NT2/D1 (cell line): ENCODE measurements around the gene MAST4.

Source experiments
- SUZ12 ChIP-seq: IDR thresholded peaks from 2 replicates; pipeline ENCODE4 v1.6.1; 2011; ENCODE audit not compliant: insufficient read length, insufficient read depth; ENCODE audit errors: extremely low read depth
- YY1 ChIP-seq: IDR thresholded peaks from 2 replicates; pipeline ENCODE4 v1.6.1; 2011; ENCODE audit not compliant: insufficient read length, insufficient read depth
- ZNF274 ChIP-seq: IDR thresholded peaks from 2 replicates; pipeline ENCODE4 v1.6.1; 2011; ENCODE audit warnings: mild to moderate bottlenecking, low read depth, low read length

GRCh38 chr5:66987540-66987939, 391.3 kb downstream of the MAST4 start:
- TF ChIP-seq YY1 (no peak), SUZ12 (no peak), ZNF274 (no peak)
